Measurements from ENCODE around the gene ATG13.

DNA sequence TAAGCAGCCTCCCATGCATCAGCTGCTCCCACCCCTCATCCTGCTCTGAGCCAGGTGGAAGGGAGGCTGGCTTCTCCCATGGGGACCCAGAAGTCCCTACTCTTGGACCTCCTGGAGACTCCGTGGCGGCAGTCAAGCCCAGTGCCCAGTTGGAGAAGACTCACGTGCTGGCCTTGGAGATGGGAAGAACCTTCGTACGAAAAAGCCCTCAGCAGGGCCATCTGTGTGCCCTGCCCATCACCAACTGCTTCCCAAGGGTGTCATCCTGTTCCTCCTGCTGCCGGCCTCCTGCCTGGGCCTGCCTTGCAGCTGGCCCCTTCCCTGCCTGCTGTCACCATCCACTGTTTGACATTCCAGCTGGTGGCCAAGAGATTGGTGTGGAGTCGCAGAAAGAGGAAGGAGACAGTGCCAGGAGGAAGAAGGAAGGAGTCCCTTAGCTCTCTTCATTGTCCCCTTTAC is 55.1 kb downstream of the ATG13 start:
- TF ChIP-seq, protein P1, sequence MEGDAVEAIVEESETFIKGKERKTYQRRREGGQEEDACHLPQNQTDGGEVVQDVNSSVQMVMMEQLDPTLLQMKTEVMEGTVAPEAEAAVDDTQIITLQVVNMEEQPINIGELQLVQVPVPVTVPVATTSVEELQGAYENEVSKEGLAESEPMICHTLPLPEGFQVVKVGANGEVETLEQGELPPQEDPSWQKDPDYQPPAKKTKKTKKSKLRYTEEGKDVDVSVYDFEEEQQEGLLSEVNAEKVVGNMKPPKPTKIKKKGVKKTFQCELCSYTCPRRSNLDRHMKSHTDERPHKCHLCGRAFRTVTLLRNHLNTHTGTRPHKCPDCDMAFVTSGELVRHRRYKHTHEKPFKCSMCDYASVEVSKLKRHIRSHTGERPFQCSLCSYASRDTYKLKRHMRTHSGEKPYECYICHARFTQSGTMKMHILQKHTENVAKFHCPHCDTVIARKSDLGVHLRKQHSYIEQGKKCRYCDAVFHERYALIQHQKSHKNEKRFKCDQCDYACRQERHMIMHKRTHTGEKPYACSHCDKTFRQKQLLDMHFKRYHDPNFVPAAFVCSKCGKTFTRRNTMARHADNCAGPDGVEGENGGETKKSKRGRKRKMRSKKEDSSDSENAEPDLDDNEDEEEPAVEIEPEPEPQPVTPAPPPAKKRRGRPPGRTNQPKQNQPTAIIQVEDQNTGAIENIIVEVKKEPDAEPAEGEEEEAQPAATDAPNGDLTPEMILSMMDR (IDR thresholded peaks at IDR 0.05), result no peak
- TF ChIP-seq POLR2A (IDR thresholded peaks at IDR 0.05) (no peak), EP300 (IDR thresholded peaks at IDR 0.05) (no peak)

Measured in ovary (tissue), 3 donors.